Activated CD4-positive, alpha-beta memory T cell treated with anti-CD3 and anti-CD28 coated beads for 36 hours (primary cell): ENCODE results near the gene CAMK2D. TPM values are rescaled to one million over a fixed set of nuclear protein-coding genes. Genes with fewer than 3 reads are reported as not detected.

Experiments used
- CTCF ChIA-PET: fragments of 350-600 bp; sonication (Branson Sonifier 250); formaldehyde crosslinking; loops from one replicate; lab custom pipeline; 2021; ENCODE audit warnings: antibody characterized with exemption, inconsistent platforms; lab: Charles Lee
- POLR2A ChIA-PET: fragments of 350-600 bp; sonication (Branson Sonifier 250); formaldehyde crosslinking; loops from one replicate; lab custom pipeline; 2021; ENCODE audit warnings: antibody characterized with exemption; lab: Charles Lee
- DNase-seq: peaks from one replicate; pipeline ENCODE4 v3.0.0-alpha.2; 2020
- H3K27ac Mint-ChIP-seq: one replicate; pipeline ENCODE4 v1.8.0; 2021; ENCODE audit warnings: mixed read lengths
- H3K27me3 Mint-ChIP-seq: one replicate; pipeline ENCODE4 v1.8.0; 2021; ENCODE audit warnings: mixed read lengths
- H3K36me3 Mint-ChIP-seq: one replicate; pipeline ENCODE4 v1.8.0; 2021; ENCODE audit warnings: mixed read lengths
- H3K4me1 Mint-ChIP-seq: one replicate; pipeline ENCODE4 v1.8.0; 2021; ENCODE audit warnings: low read depth, mixed read lengths
- H3K4me3 Mint-ChIP-seq: one replicate; pipeline ENCODE4 v1.8.0; 2021; ENCODE audit warnings: mild to moderate bottlenecking, mixed read lengths
- H3K9me3 Mint-ChIP-seq: one replicate; pipeline ENCODE4 v1.8.0; 2021; ENCODE audit warnings: mixed read lengths
- intact Hi-C: fragments of 100-400 bp; cut with micrococcal nuclease; formaldehyde crosslinking; loops from one replicate; pipeline ENCODE4 v1.15.1; 2023
- total RNA-seq, 2 experiments: library from RNA; stranded (reverse); gene quantifications; one replicate each; pipeline ENCODE4 v1.2.3, GENCODE V29; 2021

CAMK2D gene
- total RNA-seq, 2 experiments from 2014 or later, result 82.5 to 82.9 TPM

DNA sequence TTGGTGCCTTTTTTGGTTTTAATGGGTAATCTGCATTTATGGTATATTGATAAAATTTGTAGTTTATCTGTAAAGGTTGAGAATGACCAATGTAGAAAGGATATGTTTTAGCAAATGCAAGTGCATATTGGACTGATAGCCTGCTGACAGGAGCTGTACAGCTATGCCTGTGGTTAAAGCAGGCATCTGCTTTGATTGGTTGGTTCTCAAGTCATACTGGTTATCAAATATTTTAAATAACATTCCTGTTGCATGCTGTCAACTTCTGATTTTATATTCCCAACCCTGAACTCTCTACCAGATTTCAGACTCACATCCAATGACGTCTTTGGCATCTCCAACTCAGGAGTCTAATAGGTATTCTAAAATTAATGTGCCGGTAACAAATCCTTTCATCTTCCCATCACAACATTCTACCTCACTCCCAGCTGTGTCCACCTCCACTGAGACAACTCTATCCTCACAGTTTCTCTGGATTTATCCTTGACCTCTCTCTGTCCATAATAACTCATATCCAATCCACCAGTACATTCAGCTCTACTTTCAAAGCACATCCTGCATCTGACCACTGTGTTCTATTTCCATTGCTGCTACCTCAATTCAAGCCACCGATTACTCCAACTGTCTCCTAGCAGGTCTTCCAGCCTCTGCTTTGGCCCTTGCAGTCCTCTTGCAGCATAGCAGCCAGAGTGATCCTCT is 125.7 kb downstream of the CAMK2D start:
- POLR2A ChIA-PET, result no interaction called here
- peak overlapping the region; percentile 75 for H3K27ac Mint-ChIP-seq
- H3K36me3 Mint-ChIP-seq, result peaks cover 2% of the 10 kb centered on the region
- no peaks in the 10 kb centered on the region for H3K27me3 Mint-ChIP-seq
- DNase-seq, result no peak
- H3K4me1 Mint-ChIP-seq, result peaks cover 41% of the 10 kb centered on the region
- CTCF ChIA-PET, result interaction anchor here (1.2 to 1.9 kb wide), 4 partner anchors 42 to 124 kb away, joined by 3 to 5 read pairs (median 4); no protein-coding TSS in a partner anchor
- intact Hi-C loops, result loop anchor here (1.0 to 10.0 kb wide), 2 partner anchors 126 to 241 kb away; no protein-coding TSS in a partner anchor
- H3K9me3 Mint-ChIP-seq, result no peaks in the 10 kb centered on the region
- no peak overlapping the region for H3K4me3 Mint-ChIP-seq

GRCh38 chr4:113634081-113634969 is 127.2 kb downstream of the CAMK2D start:
- no peaks in the 10 kb centered on the region for H3K27me3 Mint-ChIP-seq
- peaks cover 2% of the 10 kb centered on the region for H3K36me3 Mint-ChIP-seq
- intact Hi-C loops, result loop anchor here (10.0 kb wide), 1 partner anchor 240 kb away; no protein-coding TSS in a partner anchor
- no peak overlapping the region for H3K27ac Mint-ChIP-seq
- ChIA-PET CTCF (interaction anchor here (0.6 kb wide), 1 partner anchor 94 kb away, joined by 3 read pairs; no protein-coding TSS in a partner anchor), POLR2A (no interaction called here)
- H3K9me3 Mint-ChIP-seq, result no peaks in the 10 kb centered on the region
- H3K4me1 Mint-ChIP-seq, result peaks cover 41% of the 10 kb centered on the region
- DNase-seq, result no peak
- H3K4me3 Mint-ChIP-seq, result no peak overlapping the region

GRCh38 chr4:113633467-113633866 is 128.1 kb downstream of the CAMK2D start:
- ChIA-PET POLR2A (no interaction called here), CTCF (interaction anchor here (1.4 kb wide), 1 partner anchor 10 kb away, joined by 3 read pairs; no protein-coding TSS in a partner anchor)
- no peak for DNase-seq
- H3K27me3 Mint-ChIP-seq, result no peaks in the 10 kb centered on the region
- H3K9me3 Mint-ChIP-seq, result no peaks in the 10 kb centered on the region
- peaks cover 37% of the 10 kb centered on the region for H3K4me1 Mint-ChIP-seq
- H3K4me3 Mint-ChIP-seq, result no peak overlapping the region
- intact Hi-C loops, result loop anchor here (10.0 kb wide), 1 partner anchor 239 kb away; no protein-coding TSS in a partner anchor
- no peak overlapping the region for H3K27ac Mint-ChIP-seq
- peaks cover 2% of the 10 kb centered on the region for H3K36me3 Mint-ChIP-seq

DNA sequence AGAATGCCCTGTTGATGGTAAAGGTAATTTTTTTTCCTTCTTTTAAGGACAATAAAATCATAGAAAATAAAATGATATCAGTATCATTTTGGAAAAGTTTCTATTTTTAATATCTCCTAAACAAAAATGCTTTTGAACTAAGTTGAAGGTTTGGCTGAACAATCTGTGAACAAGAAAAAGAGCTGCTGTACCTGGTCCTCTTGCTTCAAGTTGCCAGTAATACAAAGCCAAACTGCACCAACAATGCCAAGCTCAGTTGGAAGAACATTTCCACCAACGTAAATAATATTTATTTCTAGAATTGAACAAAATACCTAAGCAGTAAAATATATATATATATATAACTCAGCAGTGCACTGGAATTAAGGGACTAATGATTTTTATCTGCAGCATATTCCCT is 132.8 kb downstream of the CAMK2D start:
- Mint-ChIP-seq H3K9me3 (no peaks in the 10 kb centered on the region), H3K36me3 (peaks cover 18% of the 10 kb centered on the region), H3K4me3 (no peak overlapping the region), H3K27me3 (no peaks in the 10 kb centered on the region), H3K27ac (no peak overlapping the region), H3K4me1 (peaks cover 39% of the 10 kb centered on the region)
- intact Hi-C loops, result no loop called here
- no peak for DNase-seq
- POLR2A ChIA-PET, result no interaction called here
- CTCF ChIA-PET, result no interaction called here

DNA sequence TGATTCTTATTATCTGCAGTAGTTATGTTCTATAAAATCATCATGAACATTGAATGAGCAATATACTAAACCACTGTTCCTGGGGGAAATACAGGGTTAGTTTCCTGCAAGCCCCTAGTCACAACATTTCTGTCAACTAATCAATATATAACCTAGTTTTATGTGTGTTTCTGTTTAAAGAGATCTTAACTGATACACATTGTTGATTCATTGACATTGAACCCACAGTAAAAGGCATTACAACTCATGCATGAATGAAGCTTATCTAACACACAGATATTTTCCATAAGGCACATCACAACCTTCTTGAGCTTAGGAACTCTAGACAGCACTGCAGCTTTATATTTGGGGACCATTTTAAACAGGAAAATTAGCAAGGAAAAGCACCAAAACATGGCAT is 134.2 kb downstream of the CAMK2D start:
- ChIA-PET CTCF (interaction anchor here (1.3 kb wide), 1 partner anchor 80 kb away, joined by 3 read pairs; no protein-coding TSS in a partner anchor), POLR2A (no interaction called here)
- peaks cover 40% of the 10 kb centered on the region for H3K4me1 Mint-ChIP-seq
- no peak for DNase-seq
- no peaks in the 10 kb centered on the region for H3K9me3 Mint-ChIP-seq
- intact Hi-C loops, result loop anchor here (2.0 kb wide), 2 partner anchors 81 to 135 kb away; no protein-coding TSS in a partner anchor
- no peak overlapping the region for H3K4me3 Mint-ChIP-seq
- no peaks in the 10 kb centered on the region for H3K27me3 Mint-ChIP-seq
- H3K27ac Mint-ChIP-seq, result no peak overlapping the region
- H3K36me3 Mint-ChIP-seq, result peaks cover 19% of the 10 kb centered on the region

DNA sequence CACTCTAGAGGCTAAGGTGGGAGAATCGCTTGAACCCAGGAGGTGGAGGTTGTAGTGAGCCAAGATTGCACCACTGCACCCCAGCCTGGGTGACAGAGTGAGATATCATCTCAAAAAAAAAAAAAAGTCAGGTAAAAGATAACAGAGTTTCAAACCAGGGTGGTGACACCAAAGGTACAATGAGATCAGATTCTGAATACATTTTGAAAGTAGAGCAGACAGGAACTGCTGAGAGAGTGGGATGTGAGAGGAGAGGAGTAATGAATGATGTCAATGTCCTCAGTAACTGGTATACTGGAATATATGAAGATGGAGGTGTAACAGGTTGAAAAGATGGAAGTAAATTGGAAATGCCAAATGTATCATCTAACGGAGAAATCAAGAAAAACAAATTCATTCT is 135.6 kb downstream of the CAMK2D start:
- Mint-ChIP-seq H3K4me3 (no peak overlapping the region), H3K27me3 (no peaks in the 10 kb centered on the region), H3K36me3 (peaks cover 26% of the 10 kb centered on the region), H3K4me1 (peaks cover 45% of the 10 kb centered on the region), H3K9me3 (no peaks in the 10 kb centered on the region), H3K27ac (peak overlapping the region; percentile 13)
- ChIA-PET POLR2A (no interaction called here), CTCF (interaction anchor here (0.7 to 1.0 kb wide), 2 partner anchors 16 to 32 kb away, joined by 3 read pairs; no protein-coding TSS in a partner anchor)
- DNase-seq, result peak; percentile 36
- intact Hi-C loops, result loop anchor here (1.0 to 2.0 kb wide), 5 partner anchors 57 to 137 kb away; no protein-coding TSS in a partner anchor

GRCh38 chr4:113623274-113623894 is 138.2 kb downstream of the CAMK2D start:
- H3K9me3 Mint-ChIP-seq, result no peaks in the 10 kb centered on the region
- intact Hi-C loops, result no loop called here
- ChIA-PET CTCF (no interaction called here), POLR2A (no interaction called here)
- H3K27me3 Mint-ChIP-seq, result no peaks in the 10 kb centered on the region
- peaks cover 32% of the 10 kb centered on the region for H3K4me1 Mint-ChIP-seq
- peaks cover 26% of the 10 kb centered on the region for H3K36me3 Mint-ChIP-seq
- no peak overlapping the region for H3K27ac Mint-ChIP-seq
- DNase-seq, result no peak
- H3K4me3 Mint-ChIP-seq, result no peak overlapping the region

DNA sequence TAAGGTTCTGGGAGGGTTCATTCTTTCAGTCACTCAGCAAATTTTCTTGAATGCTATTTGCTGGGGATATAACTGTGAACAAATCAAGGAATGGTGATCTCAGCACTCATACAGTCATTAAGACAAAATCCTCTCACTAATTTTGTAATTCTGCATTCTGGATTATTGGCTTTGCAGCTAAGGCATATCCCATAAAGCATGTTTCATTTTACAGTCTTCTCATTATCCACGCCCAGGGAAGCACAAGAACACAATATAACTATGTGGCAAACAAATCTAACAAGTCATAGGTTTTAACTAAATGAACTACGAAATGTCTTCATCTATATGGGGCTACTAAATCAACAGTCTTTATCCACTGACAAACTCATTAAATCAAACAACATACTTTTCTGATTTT is 139.9 kb downstream of the CAMK2D start:
- Mint-ChIP-seq H3K4me1 (peaks cover 30% of the 10 kb centered on the region), H3K27ac (no peak overlapping the region), H3K4me3 (no peak overlapping the region), H3K27me3 (no peaks in the 10 kb centered on the region), H3K36me3 (peaks cover 29% of the 10 kb centered on the region), H3K9me3 (no peaks in the 10 kb centered on the region)
- DNase-seq, result no peak
- ChIA-PET CTCF (no interaction called here), POLR2A (no interaction called here)
- intact Hi-C loops, result no loop called here

GRCh38 chr4:113620032-113620431 is 141.5 kb downstream of the CAMK2D start:
- Mint-ChIP-seq H3K27ac (no peak overlapping the region), H3K27me3 (no peaks in the 10 kb centered on the region), H3K36me3 (peaks cover 21% of the 10 kb centered on the region), H3K4me3 (no peak overlapping the region), H3K4me1 (peaks cover 20% of the 10 kb centered on the region), H3K9me3 (no peaks in the 10 kb centered on the region)
- ChIA-PET POLR2A (no interaction called here), CTCF (interaction anchor here (1.0 kb wide), 1 partner anchor 139 kb away, joined by 3 read pairs; no protein-coding TSS in a partner anchor)
- DNase-seq, result no peak
- intact Hi-C loops, result no loop called here

- no peak for DNase-seq
- Mint-ChIP-seq H3K4me1 (peaks cover 21% of the 10 kb centered on the region), H3K27me3 (no peaks in the 10 kb centered on the region), H3K27ac (no peak overlapping the region), H3K4me3 (no peak overlapping the region), H3K9me3 (no peaks in the 10 kb centered on the region), H3K36me3 (peaks cover 17% of the 10 kb centered on the region)
- POLR2A ChIA-PET, result no interaction called here
- intact Hi-C loops, result no loop called here
- CTCF ChIA-PET, result interaction anchor here (1.0 kb wide), 1 partner anchor 139 kb away, joined by 3 read pairs; no protein-coding TSS in a partner anchor
Observed at GRCh38 chr4:113619526-113619925, 142.0 kb downstream of the CAMK2D start.

DNA sequence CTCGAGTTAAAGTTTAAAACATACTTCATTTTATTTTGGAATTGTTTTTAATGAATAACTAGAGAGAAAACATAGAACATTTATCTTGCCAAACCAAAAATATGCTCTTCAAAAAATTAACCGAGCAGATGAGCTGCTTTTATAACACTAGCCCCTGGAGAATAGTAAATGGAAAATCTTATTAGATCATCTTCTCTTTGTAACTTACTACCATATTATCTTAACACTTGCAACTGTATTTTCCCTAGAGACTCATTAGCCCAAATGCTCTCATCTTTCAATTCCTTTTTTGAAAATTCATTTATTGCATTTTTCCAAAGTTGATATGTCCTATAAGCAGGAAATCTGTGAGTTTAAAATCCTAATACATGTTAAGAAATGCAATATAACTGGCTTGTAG is 143.3 kb downstream of the CAMK2D start:
- Mint-ChIP-seq H3K4me3 (no peak overlapping the region), H3K27me3 (no peaks in the 10 kb centered on the region), H3K27ac (no peak overlapping the region), H3K36me3 (peaks cover 11% of the 10 kb centered on the region), H3K9me3 (no peaks in the 10 kb centered on the region), H3K4me1 (peaks cover 23% of the 10 kb centered on the region)
- CTCF ChIA-PET, result no interaction called here
- POLR2A ChIA-PET, result no interaction called here
- intact Hi-C loops, result no loop called here
- DNase-seq, result no peak
